GM12891 (cell line): ENCODE data around the gene PRPSAP2.
"Not testable (repeated sequence)": the region's sequence is repeated elsewhere in the genome, so short reads cannot be mapped to it uniquely, and the experiment has no call there.

Experiments
- DNase-seq: peaks from one replicate; pipeline ENCODE4 v3.0.0; 2011; ENCODE audit warnings: low spot score; ENCODE audit not compliant: insufficient read length
- FAIRE-seq: peaks from 2 replicates; lab custom pipeline; 2011; peaks lifted over from hg19 to GRCh38; lab: Jason Lieb, UNC
- PAX5 ChIP-seq: IDR thresholded peaks from 2 replicates; pipeline ENCODE4 v1.6.1; 2011; ENCODE audit warnings: low read length, moderate library complexity, mild to moderate bottlenecking; ENCODE audit not compliant: insufficient read depth, severe bottlenecking
- POLR2A ChIP-seq: IDR thresholded peaks from 2 replicates; pipeline ENCODE4 v1.6.1; 2011; ENCODE audit warnings: low read depth, low read length, control low read depth
- POLR2AphosphoS5 ChIP-seq: IDR thresholded peaks from 2 replicates; pipeline ENCODE4 v1.6.1; 2011; ENCODE audit warnings: low read depth, low read length, control low read depth
- POU2F2 ChIP-seq: IDR thresholded peaks from 2 replicates; pipeline ENCODE4 v1.6.1; 2011; ENCODE audit warnings: low read depth, mild to moderate bottlenecking, control low read depth, low read length, moderate library complexity
- SPI1 ChIP-seq: IDR thresholded peaks from 2 replicates; pipeline ENCODE4 v1.6.1; 2011; ENCODE audit warnings: low read depth, low read length, control low read depth
- TAF1 ChIP-seq: IDR thresholded peaks from 2 replicates; pipeline ENCODE4 v1.6.1; 2011; ENCODE audit warnings: low read depth, low read length, control low read depth

Gene PRPSAP2

DNA sequence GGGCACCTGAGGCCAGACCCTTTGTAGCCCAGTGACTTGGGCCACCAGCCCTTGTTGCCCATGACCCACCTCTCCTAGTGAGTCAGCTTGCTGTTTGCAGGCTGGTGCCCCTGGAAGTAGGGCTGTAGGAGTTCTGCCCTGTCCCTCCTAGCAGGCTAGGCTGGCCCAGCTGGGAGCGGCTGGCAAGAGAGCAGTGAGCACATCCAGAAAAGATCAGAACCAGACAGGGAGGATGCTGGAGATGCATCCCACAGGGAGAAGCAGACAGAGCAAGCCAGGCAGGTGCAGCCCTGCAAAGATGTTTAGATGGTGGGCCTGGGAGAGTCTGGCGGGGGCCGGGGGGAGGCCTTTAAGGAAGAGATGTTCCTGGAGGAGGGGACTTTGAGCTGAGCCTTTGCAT lies 96.4 kb downstream of the PRPSAP2 start:
- TF ChIP-seq POU2F2 (no peak), PAX5 (no peak), POLR2AphosphoS5 (no peak), SPI1 (no peak), TAF1 (no peak), POLR2A (no peak)
- DNase-seq (no peak), FAIRE-seq (no peak)

DNA sequence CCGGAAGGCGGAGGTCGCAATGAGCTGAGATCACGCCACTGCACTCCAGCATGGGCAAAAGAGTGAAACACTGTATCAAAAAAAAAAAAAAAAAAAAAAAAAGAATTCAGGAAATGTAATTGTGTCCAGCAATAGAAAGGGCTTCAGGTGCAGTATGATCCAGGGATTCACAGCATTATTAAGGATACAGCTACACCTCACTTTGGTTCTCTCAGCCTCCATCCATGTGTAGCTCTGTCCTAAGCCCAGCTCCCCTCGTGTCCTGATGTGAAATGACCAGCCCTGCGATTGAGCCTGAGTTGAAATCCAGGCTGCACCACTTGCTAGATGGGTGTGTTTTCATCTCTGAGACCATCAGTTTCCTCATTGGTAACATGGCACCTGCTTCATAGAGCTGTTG lies 97.1 kb downstream of the PRPSAP2 start:
- DNase-seq (no peak), FAIRE-seq (no peak)
- no peak for TF ChIP-seq TAF1
- TF ChIP-seq POU2F2 = no peak
- no peak for TF ChIP-seq SPI1
- TF ChIP-seq POLR2A = no peak
- TF ChIP-seq POLR2AphosphoS5 = no peak
- TF ChIP-seq PAX5 = no peak

DNA sequence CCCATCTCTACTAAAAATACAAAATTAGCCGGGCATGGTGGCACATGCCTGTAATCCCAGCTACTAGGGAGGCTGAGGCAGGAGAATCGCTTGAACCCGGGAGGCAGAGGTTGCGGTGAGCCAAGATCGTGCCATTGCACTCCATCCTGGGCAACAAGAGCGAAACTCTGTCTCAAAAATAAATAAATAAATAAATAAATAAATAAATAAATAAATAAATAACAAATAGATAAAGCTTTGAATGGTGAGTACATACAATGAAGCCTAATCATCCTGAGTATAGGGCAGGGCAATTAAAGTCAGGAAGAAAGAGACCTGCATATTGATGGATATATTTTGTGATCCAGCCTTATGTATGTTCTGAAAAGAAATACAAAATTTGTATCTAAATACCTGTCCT lies 98.1 kb downstream of the PRPSAP2 start:
- not testable (repeated sequence) for DNase-seq, FAIRE-seq

DNA sequence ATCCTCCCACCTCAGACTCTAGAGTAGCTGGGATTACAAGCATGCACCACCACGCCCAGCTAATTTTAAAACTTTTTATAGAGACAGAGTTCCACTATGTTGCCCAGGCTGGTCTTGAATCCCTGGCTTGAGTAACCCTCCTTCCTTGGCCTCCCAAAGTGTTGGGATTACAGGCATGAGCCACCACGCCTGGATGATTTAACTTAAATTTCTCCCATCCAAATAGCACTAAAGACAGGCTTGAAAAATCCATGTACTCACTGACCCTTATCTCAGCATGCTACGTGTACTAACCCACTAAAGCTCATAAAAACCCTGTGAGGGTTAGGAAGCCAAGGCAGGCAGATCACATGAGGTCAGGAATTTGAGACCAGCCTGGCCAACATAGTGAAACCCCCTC lies 98.7 kb downstream of the PRPSAP2 start:
- TF ChIP-seq POLR2A (no peak), SPI1 (no peak), PAX5 (no peak), POU2F2 (no peak), POLR2AphosphoS5 (no peak), TAF1 (no peak)

DNA sequence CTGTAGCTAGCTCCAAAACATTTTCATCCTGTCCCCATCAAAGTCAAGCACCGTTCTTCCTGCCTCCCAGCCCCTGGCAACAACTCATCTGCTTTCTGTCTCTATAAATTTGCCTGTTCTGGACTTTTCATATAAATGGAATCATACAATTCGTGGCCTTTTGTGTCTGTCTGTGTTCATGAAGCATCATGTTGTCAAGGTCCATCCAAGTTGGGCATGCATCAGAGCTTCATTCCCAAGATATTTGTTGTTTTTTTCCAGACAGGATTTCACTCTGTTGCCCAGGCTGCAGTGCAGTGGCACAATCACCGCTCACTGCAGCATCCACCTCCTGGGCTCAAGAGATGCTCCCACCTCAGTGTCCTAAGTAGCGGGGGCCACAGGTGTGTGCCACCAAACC lies 99.9 kb downstream of the PRPSAP2 start:
- no peak for TF ChIP-seq POU2F2
- TF ChIP-seq PAX5 = no peak
- TF ChIP-seq TAF1 = no peak
- TF ChIP-seq SPI1 = no peak
- no peak for TF ChIP-seq POLR2AphosphoS5
- no peak for TF ChIP-seq POLR2A
- FAIRE-seq = no peak
- DNase-seq = no peak

More for the DNA sequence above, 98.7 kb downstream of the PRPSAP2 start:
- no peak for DNase-seq
- FAIRE-seq = no peak

DNA sequence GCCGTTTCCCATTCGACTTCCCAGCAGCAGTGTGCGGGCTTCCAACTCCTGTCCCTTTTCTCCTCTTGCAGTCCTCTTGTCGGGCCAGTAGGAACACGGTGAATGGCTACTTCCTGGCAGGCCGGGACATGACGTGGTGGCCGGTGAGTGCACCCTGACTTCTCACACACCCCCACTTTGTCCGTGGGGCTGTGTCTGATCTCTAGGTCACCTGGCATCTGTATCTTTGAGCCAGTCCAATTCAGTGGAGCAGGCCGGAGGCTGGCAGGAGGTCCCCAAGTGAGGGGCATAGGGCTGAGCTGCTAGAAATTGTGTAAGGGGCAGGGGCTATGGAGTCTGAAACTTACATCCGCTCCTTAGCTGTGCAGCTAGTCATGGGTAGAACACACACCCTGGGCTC lies 100.7 kb downstream of the PRPSAP2 start:
- DNase-seq = no peak
- FAIRE-seq = no peak
- TF ChIP-seq SPI1 (no peak), POLR2AphosphoS5 (no peak), POU2F2 (no peak), PAX5 (no peak), TAF1 (no peak), POLR2A (no peak)

DNA sequence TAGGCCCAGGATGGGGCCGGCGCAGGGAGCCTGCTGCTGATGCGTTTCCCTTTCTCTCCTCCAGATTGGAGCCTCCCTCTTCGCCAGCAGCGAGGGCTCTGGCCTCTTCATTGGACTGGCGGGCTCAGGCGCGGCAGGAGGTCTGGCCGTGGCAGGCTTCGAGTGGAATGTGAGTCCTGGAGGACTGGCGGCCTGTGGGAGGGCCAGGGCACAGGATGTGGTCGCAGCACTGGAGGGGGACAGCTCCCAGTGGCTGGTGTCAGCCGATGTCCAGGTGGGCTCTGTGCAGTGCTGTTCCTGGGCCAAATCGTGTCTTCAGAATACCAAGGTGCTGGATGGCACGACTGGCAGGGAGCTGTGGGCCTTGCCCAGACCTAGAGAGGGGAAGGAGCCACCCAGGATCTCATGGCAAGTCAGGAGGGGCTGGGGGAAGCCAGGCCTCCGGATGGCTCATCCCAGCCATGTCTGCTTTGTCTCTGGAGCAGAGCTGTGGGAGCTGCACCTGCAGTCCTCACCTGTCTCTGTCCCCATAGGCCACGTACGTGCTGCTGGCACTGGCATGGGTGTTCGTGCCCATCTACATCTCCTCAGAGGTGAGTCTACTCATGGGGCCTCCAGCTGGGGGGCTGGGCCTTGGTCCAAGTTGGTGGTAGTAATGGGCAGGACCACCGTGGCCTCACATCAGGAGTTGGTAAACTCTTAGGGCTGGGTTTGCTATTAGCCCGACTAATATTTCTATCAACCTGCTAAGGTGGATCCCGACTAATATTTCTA lies 101.3 kb downstream of the PRPSAP2 start:
- FAIRE-seq = no peak
- TF ChIP-seq POLR2A (no peak), TAF1 (no peak), SPI1 (no peak), PAX5 (no peak), POLR2AphosphoS5 (no peak), POU2F2 (no peak)

DNA sequence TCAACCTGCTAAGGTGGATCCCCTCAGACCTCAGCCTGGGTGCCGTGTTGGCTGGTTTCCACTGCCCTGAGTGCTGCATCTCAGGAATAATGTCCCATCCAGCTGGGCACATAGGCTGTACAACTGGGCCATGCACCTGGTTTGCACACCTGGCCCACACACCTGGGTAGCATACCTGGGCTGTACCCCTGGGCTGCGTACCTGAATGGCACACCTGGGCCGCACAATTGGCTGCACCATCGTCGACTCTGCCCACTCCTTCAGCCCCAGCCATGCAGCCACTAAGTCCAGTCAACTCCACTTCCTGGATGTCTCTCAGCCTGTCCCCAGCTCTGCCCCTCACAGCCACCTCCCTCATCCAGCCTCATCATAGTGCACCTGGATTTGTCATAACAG lies 101.9 kb downstream of the PRPSAP2 start:
- DNase-seq (no peak), FAIRE-seq (no peak)
- no peak for TF ChIP-seq POLR2A
- no peak for TF ChIP-seq PAX5
- TF ChIP-seq POU2F2 = no peak
- no peak for TF ChIP-seq POLR2AphosphoS5
- no peak for TF ChIP-seq TAF1

More for the DNA sequence above, 101.3 kb downstream of the PRPSAP2 start:
- DNase-seq = no peak

DNA sequence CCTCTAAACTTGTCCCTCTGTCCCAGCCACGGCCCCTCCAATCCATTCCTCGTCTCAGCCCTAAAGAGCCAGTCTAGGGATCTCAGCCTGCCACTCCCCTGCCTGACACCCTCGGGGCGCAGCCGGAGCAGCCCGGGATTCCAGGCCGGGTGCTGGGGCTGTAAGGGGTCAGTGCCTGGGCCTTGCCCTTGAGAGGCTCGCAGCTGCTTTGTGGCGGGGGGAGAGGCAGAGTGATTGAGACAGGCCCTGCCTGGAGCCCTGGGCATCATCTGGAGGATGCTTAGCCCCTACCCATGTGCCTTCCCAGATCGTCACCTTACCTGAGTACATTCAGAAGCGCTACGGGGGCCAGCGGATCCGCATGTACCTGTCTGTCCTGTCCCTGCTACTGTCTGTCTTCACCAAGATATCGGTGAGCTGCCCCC lies 102.3 kb downstream of the PRPSAP2 start:
- FAIRE-seq = no peak
- no peak for DNase-seq
- TF ChIP-seq TAF1 = no peak
- TF ChIP-seq POU2F2 = no peak
- no peak for TF ChIP-seq POLR2A
- TF ChIP-seq POLR2AphosphoS5 = no peak
- no peak for TF ChIP-seq SPI1
- no peak for TF ChIP-seq PAX5

DNA sequence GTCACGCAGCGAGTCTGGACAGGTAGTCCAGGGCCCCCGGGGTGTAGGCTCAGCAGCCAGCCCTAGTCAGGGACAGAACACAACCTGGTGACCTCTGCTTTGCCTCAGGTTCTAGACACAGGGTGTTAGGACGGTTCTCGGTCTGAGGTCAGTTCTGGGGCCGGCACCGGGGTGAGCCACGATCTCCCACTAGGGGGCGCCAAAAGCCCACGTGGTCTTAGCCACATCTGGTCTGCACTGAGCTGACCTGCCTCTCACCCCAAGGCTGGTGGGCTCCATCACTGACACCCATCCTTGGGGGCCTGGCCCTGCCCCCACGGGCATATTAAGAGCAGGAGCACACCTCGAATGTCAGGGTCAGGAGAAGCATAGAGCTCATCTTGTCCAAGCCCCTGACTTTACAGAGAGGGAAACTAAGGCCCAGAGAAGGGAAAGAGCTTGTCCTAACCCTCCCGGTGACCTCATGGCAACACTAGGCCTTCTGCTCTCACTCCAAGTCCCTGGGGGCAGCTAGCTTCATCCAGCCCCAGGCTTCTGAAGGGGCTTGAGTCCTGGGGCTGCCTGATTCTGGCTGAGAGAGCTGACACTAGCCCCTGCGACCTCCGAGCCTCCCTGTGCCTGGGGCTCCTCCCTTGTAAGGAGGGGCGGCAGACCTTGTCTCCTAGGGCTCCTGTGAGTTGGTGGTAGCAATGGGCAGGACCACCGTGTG lies 103.0 kb downstream of the PRPSAP2 start:
- TF ChIP-seq TAF1 (no peak), POU2F2 (peak; percentile 59; the same call in 1 of the 2 replicates), SPI1 (no peak)

DNA sequence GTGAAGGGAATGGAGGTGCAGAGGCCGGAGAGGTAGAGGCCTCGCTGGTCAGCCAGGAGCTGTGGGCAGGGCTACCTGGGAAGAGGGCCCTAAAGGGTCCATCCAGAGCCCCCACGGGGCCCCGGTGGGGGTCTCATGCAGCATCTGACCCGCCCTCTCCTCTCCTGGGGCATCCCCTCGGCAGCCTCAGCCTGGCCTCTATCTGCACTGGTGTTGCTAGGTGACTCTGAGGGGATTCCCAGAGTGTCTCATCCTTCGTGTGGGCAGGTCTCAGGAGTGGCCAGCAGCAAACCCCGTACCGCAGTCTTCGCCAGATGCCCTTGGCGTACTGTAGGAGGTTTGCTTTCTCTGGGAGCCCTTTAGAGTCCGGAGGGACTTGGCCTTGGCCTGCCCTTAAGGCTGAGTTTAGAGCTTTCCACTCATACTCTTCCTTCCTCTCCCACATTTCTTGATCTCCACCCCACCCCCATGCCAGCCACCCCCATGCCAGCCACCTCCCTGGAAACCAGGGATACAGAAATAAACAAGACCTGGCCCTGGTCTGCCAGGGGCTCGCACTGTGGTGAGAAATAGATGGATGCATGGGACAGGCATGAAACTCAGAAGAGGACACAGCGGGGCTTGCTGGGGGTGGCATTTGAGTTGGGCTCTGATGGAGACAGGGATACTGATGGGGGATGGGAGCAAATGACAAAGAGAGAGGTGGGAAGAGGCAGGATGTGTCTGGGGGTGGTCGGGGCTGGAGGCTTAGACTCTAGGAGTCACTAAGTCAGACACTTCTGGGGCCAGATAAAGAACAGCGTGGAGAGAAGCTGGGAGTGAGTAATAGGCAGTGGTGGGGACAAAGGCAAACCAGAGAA lies 103.9 kb downstream of the PRPSAP2 start:
- DNase-seq (no peak), FAIRE-seq (no peak)
- no peak for TF ChIP-seq TAF1
- TF ChIP-seq PAX5 = no peak

More for the DNA sequence above, 103.0 kb downstream of the PRPSAP2 start:
- FAIRE-seq (peak; percentile 71), DNase-seq (peak; percentile 90)

DNA sequence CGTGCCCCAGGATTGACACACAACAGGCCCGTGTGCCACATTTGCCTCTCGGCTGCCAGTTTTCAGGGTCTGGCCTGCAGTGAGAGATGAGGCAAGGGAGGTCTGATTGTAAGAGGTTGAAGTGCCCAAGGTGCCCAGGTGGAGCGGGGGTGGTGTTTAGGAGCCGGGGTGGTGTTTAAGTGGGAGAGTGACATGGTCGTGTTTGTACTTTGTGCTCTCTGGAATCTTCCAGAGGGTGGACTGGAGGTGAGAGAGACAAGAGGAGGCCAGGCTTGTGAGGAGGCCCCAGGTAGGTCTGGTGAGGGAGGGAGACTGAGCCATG lies 104.5 kb downstream of the PRPSAP2 start:
- DNase-seq = no peak
- TF ChIP-seq TAF1 (no peak), SPI1 (no peak), PAX5 (no peak), POLR2A (no peak), POLR2AphosphoS5 (no peak), POU2F2 (no peak)
- no peak for FAIRE-seq
